Astrocyte of the spinal cord (primary cell): ENCODE results near the gene REV3L.
A peak's percentile ranks its signal among the peaks of the same experiment; 100 is the strongest.

ENCODE experiments used
- DNase-seq: peaks from one replicate; pipeline ENCODE4 v3.0.0; 2011; ENCODE audit warnings: low read depth, low spot score
- H3K4me3 ChIP-seq: 2 replicates; pipeline ENCODE4 v1.5.1; 2011; ENCODE audit warnings: low read depth, mild to moderate bottlenecking, low read length, moderate library complexity
- CTCF ChIP-seq: IDR thresholded peaks from 2 replicates; pipeline ENCODE4 v1.5.1; 2012; ENCODE audit warnings: low read depth, mild to moderate bottlenecking, low read length, inconsistent platforms
- in situ Hi-C: cut with HindIII; loops from 2 replicates; pipeline ENCODE4 v1.10.0; 2017; ENCODE audit warnings: low sequenced_read_pairs

Gene REV3L

GRCh38 chr6:111471958-111472357 lies 11.1 kb downstream of the REV3L start:
- H3K4me3 ChIP-seq = no peak overlapping the region
- in situ Hi-C loops = no loop called here
- TF ChIP-seq CTCF = no peak
- DNase-seq = no peak

GRCh38 chr6:111471533-111471932 lies 11.5 kb downstream of the REV3L start:
- H3K4me3 ChIP-seq = no peak overlapping the region
- in situ Hi-C loops = no loop called here
- no peak for DNase-seq
- TF ChIP-seq CTCF = no peak

GRCh38 chr6:111470991-111471390 lies 12.0 kb downstream of the REV3L start:
- no peak for DNase-seq
- no peak for TF ChIP-seq CTCF
- H3K4me3 ChIP-seq = no peak overlapping the region
- in situ Hi-C loops = no loop called here

- in situ Hi-C loops = no loop called here
- no peak for DNase-seq
- no peak overlapping the region for H3K4me3 ChIP-seq
- no peak for TF ChIP-seq CTCF
Observed at GRCh38 chr6:111469543-111469942, 13.5 kb downstream of the REV3L start.

GRCh38 chr6:111468329-111469012 lies 14.5 kb downstream of the REV3L start:
- peak; percentile 55 for DNase-seq
- no peak for TF ChIP-seq CTCF
- no peak overlapping the region for H3K4me3 ChIP-seq
- in situ Hi-C loops = no loop called here

- no peak for TF ChIP-seq CTCF
- no peak overlapping the region for H3K4me3 ChIP-seq
- in situ Hi-C loops = no loop called here
Observed at GRCh38 chr6:111464184-111464583, 18.8 kb downstream of the REV3L start.

More at GRCh38 chr6:111464184-111464583, 18.8 kb downstream of the REV3L start:
- no peak for DNase-seq
